Stimulated activated CD4-positive, alpha-beta T cell treated with anti-CD3 and anti-CD28 coated beads, Interleukin-4, amount 100 ng/mL, for 48 hours (primary cell): ENCODE results near the gene AURKA.
"Not testable (repeated sequence)": the region's sequence is repeated elsewhere in the genome, so short reads cannot be mapped to it uniquely, and the experiment has no call there.

Experiments
- DNase-seq, 2 donors: peaks; one replicate each; pipeline ENCODE4 v3.0.0-alpha.2; 2020; ENCODE audit warnings: low read depth in 2 of 2

AURKA gene

DNA sequence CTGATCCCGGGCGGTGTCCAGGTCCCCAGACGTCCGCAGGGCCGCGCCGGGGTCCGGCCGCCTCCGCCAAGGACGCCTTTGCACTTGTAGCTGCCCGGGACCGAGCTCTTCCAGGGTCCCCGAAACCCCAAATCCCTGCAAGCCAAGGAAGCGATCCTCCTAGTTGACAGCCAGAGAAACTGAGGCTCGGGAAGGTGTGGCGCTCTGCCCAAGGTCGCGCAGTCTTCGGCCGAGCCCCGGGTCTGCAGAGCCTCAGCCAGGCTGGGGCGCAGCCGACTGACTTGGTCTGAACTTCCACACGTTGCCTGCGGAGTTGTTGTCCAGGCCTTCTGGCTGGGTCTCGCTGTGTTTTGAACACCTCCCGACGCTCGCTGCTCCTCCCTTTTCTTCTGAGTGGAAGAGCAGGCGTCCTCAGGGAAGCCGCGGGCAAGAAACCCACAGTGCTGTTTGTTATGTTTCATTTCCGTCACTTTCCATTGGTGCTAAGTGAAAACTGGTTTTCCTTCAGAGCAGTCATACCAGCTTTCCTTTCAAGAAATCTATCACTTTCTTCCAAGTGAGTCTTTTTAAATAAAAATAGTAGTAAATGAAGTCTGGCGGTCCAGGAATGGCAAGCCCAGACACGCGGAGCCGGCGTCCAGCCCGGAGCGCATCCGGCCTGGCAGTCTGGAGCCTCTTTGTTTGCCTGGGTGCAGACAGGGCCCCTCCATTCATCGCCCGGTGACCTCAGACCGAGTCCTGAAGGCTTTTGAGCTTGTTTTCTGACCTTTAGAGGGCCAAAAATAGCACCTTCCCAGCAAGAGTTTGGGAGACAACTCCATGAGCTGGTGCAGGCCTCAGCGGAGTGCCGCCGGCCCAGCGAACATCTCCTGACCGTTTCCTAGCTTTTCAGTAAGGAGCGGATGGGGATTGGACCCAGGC, 32.5 kb downstream of the AURKA start:
- no peak for DNase-seq

DNA sequence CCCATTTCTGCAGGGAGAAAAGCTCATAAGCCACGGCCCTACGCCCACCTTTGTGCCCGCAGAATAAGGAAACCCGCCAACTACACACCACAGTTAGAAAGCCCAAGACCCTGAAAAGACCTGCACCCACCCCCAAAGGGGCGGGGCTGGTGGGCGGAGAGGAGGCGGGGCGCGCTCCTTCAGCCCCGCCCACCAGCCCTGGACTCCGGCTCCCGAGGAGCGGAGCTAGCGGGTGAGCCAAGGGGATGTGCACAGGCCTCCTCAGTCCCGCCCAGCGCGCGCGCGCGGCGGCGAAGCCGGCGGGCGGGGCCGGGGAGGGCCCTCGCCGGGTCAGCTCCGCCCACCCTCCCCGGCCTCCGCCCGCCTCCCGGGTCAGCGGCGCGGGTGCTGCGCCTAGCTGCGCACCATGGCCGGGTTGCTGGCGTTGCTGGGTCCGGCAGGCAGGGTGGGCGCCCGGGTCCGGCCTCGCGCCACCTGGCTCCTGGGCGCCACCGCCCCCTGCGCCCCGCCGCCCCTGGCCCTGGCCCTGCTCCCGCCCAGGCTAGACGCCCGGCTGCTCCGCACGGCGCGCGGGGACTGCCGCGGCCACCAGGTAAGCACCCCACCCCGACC, 33.3 kb downstream of the AURKA start, which contains the start of gene FAM210B:
FAM210B (plus strand) TSS at position 375 of the 612 bp plus-strand sequence; CDS start at position 407, 32 bp downstream.
- peak; percentile 67 to 78 for DNase-seq

DNA sequence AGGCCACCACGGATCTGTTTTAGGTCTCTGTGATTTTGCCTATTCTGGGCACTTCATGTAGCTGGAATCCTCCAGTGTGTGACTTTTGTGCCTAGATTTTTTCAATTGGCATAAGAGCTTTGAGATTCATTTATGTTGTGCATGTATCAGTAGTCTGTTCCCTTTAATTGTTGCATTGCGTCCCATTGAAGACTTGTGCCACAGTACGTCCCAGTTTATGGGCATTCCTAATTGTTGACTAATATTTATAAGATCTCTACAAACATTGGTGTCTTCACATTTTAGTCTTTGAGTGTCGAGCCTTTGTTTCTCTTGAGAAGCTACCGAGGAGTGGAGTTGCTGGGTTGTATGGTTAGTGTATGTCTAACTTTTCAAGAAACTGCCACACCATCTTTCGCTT, 33.9 kb downstream of the AURKA start:
- DNase-seq, result no peak

DNA sequence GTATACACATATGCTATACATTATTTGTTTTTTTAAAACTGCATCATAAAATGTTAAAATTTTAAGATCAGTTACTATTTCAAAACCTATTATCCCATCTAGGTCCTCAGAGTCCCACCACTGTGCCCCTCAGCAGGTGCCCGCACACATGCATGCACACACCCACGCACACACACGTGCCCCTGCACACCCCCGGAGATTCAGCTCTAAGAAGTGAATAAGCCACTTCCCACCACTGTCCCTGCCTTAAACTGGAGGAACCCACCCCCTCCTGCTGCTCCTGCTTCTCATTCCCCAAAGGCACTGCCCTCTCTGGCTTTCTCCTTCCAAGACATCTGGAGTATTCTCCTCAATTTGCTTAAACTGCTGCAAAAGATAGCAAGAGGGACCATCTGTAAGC, 38.7 kb downstream of the AURKA start:
- no peak for DNase-seq

DNA sequence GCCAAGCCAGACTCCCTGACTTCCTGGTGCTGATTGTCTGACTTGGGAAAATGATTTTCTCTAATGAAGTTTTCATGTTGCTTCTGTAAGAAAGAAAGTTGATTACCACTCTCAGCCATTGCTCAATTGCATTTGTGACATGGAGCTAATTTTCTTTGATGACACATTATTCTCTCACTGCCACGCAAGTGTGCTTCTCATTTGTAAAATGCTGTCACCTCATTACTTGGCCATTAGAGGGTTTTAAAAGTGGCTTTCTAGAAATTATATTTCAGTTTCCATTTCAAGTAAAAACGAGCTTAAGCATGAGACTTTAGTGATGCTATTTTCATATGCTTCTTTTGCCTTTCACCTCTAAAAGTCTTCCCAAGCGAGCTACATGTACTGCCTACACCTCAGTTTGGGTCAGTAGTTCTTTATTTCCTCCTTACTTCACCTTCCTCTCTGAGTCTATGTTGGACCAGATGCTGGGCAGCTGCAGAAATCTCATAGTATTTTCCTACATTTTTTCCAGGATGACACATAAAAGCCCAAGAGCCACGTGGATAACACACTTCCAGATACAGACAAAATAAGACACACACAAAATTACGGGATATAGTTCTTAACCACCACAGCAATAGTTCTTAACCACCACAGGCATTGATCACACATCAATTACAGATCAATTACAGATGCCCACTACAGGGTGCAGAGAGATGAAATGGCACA, 39.5 kb downstream of the AURKA start:
- DNase-seq, result no peak

DNA sequence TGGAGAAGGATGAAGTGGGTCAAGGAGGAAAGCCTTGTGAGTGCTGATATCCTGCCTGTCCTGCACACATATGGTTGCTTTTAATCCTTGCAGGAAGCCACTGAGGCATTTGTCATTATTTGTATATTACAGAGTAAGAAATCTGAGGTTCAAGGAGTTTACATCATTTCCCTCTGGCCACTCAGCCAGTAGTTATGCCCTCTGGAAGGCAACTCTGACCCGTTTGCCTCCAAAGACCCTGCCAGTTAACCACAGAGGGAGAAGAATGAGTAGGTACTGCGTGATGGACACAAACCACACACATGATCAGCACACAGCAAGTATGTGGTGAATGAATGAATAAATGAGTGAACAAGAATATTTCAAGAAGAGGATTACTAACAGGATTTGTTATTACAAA, 41.2 kb downstream of the AURKA start:
- DNase-seq, result no peak

DNA sequence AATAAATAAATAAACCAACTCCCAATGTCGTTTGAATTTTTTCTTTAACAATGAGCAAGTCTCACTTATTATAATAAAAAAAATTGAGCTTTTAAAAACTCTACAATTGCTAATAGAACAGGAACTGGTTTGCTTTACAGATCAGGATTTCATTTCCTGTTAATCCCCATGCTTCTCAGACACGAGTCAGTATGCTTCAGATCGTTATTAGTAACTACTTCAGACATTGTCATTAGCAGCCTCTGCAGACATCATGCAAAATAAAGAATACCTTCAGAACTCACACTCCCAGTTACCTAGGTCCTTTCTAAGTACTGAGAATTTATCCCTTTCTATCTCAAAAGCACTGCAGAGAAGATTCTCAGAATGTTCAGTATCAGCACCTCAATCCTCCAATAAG, 43.3 kb downstream of the AURKA start:
- DNase-seq, result no peak

DNA sequence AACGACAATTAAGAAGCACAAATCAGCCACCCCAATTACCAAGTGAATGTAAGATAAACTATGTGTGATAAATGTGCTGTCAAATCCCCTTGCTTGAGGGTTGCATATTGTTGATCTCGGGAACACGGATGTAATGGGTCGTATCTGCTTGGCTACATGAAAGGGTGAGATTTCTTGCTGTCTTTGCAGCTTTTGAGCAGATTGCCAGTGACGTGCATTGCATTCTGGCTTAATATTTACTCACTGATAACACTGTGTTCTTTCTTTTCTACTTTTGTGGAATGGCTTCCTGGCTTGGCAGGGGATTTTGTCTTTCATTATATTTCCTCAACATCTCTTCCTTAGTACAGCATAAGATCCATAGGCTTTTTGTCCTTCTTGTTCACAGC, 43.7 kb downstream of the AURKA start:
- no peak for DNase-seq

DNA sequence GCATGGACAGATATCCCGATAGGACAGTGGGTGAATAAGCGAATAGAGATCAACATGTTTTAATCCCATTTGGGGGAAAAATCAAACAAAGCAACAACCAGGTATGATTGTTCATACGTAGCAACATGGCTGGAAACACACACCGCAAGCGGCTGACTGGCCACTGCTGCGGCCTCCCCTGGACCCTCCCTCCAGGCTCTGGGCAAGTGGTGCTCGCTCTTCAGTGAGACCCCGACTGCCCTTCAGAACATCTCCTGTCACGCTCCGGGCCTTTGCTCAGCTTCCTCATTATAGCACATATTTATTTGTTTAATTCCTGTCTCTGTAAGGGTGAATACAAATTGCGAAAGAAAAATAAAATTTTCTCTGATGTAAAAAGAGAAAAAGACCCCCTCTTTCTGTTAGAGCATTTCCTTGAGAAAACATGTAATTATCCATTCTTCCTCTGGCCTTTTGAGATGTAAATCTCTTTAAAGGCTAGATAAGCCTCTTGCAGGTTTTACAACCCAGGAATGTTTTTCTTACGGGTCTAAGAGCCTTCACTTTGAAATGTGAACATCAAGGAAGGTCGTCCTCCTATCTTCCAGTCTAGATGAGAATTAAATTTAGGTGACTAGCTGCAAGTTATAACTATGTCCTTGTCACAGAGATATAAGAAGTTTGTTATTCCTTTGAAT, 44.2 kb downstream of the AURKA start:
- DNase-seq, result no peak

DNA sequence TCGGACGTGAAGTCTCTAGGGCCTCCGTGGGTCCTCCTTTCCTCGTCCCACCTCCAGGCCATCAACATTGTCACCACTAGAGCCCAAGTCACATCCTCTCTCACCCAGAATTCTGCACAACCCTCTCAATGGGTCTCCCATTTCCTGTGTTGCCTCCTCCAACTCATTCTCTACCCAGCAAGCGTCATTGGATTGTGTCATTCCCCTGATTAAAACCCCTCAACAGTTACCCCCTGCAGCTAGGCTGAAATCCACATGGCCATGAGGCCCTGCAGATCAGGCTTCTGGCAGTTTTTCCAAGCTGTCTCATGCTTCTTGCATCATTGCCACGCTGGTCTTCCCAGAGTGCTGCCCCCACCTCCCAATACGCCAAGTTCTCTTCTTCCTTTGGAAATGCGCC, 46.1 kb downstream of the AURKA start:
- no peak for DNase-seq

DNA sequence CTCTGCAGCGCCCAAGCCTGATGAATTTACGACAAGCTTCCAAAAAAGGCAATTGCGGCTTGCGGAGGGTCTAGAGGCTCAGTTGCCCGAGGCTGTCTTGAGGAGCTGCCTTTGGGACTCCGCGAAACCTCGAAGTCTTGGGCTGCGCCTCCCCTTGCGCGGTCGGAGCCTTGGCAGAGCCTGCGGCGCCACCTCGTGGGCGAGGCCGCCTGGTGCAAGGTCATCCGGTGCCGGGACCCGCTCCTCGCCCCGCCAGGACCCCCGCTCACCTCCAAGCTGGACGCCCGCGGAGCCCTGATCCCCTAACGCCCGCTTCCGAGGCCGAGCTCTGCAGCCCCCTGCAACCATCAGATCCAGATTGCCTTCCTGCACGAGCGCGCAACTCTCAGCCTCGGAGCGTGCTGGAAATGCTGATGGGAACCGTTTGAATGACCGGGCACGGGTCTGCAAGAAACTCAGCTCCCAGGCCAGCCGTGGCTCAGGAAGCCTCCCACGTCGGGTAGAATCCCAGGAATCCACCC, 48.1 kb downstream of the AURKA start:
- DNase-seq, result peak; percentile 34 to 51

DNA sequence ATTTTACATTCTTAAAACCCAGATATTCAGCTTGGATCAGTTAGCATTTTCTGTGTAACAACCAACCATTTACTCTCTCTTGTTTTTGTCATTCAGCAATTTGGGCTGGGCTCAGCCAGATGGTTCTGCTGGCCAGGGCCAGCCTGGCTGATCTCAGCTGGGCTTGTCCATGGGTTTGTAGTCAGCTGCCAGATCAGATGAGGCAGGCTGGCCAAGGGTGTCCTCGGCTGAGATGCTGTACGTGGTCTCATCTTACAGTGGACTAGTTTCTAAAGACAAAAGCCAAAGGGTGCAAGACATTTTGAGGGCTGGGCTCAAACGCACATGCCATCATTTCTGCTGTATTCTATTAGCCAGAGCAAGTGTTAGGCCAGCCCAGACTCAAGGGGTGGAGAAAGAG, 49.2 kb downstream of the AURKA start:
- DNase-seq, result no peak

DNA sequence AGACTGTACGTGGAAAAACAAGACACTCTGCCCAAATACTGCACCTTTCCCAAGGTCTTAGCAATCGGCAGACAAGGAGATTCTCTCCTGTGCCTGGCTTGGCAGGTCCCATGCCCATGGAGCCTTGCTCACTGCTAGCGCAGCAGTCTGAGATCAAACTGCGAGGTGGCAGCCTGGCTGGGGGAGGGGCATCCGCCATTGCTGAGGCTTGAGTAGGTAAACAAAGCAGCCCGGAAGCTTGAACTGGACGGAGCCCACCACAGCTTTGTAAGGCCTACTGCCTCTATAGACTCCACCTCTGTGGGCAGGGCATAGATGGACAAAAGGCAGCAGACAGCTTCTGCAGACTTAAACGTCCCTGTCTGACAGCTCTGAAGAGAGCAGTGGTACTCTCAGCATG, 55.3 kb downstream of the AURKA start:
- not testable (repeated sequence) for DNase-seq

DNA sequence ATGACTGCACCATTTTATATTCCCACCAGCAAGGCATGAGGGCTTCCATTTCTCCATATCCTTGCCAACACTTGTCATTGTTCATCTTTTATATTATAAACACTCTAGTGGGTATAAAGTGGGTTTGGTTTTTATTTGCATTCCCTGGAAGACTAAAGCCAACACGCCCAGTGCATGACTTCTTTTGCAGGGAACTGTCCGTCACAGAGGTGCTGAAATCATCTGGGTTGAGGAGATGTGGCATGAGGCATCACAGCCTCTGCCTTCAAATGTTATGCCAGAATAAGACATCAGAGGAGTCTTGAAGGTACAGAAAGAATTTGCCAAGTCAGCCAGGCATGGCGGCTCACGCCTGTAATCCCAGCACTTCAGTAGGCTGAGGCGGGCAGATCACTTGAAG, 63.2 kb downstream of the AURKA start:
- DNase-seq, result no peak

DNA sequence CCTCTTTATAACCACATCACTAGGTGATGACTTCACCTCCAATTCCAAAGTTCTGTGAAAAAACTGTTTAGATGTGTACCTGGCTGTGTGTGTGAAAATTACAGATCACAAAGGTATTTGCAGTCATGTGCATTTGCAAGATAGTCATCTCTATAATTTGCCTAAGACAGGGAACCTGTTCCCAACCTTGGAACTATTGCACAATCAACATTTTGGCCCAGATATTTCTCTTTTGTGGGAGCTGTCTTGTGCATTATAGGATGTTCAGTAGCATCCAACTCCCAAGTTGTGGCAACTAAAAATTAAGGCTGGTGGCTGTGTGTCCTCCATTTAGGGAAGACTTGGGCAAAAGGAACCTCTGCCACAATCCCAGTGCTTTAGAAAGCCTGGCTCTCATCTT, 67.2 kb downstream of the AURKA start:
- DNase-seq, result no peak

DNA sequence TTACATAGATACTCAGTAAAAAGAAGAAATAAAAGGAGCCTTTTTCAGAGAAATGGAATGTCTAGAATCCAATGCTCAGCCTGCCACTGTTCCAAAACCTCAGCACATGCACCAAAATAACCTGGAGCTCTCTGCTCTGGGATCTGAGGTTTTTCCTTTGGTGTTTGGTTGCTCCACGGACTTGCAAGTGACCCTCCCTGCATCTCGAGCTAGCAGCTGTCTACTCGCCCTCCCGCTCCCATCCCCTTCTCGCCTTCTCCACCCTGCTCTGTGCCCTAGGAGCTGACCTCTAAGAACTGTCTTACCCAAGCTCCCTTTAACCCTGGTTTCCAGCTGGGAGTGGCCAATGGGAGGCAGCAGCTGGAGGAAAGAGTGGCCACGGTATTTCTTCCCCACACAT, 68.4 kb downstream of the AURKA start:
- no peak for DNase-seq

DNA sequence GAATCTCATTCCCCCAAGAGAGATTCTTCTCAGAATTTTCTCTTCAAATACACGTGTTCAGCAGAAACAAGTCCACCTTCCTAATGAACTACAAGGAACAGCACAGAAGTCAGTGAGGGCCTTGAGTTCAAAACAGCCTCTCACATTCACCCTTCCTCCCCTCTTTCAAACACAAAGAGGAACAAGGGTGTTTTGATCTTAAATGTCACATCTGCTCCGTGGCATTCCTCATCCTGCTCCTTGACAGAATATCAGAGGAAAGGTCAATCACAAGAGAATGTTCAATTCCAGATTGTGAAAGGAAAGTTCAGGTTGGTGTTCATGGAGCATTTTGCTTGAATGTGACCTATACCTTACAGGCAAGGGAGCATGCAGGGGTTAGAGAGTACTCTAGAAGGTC, 68.8 kb downstream of the AURKA start:
- no peak for DNase-seq

DNA sequence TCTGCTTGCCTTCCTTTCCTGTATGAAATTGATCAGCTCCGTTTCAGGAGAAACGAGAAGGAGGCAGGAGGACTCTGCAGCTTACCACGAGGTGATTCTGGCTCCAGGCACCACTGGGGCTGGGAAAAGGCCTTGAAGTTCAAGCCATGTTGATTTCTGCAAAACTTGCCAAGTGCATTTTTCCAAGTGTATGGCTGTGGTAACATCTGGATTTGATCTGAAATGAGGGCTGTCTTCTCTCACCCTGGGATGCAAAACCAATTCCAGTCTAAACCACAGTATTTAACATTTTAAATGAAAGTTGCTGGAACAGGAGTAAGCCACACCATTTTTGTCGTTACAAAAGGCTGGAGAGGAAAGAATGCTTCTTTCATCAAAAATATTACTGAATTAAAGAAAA, 69.3 kb downstream of the AURKA start:
- no peak for DNase-seq
